ENCODE results near the gene CEACAM3. TPM values are rescaled to one million over a fixed set of nuclear protein-coding genes. Genes with fewer than 3 reads are reported as not detected.
A peak's percentile ranks its signal among the peaks of the same experiment; 100 is the strongest.

CEACAM3 gene
- total and polyA plus RNA-seq, 4 experiments from 2014 or later, result not detected

GRCh38 chr19:41811981-41812380, 15.6 kb downstream of the CEACAM3 start:
- Histone ChIP-seq H3K9me3 (ENCODE audit: control insufficient read depth in 1 of 2, low read length in 2 of 2) (no peaks in the 10 kb centered on the region), H3K27ac (ENCODE audit: low read depth, low read length) (no peak overlapping the region), H3K36me3 (ENCODE audit: insufficient read depth, low read length) (no peaks in the 10 kb centered on the region), H3K4me3 (ENCODE audit: low read length in 2 of 2) (no peak overlapping the region), H3K4me1 (ENCODE audit: insufficient read depth, low read length) (no peaks in the 10 kb centered on the region), H3K27me3 (ENCODE audit: insufficient read depth, low read length) (no peaks in the 10 kb centered on the region)
- H3K27ac Mint-ChIP-seq, result no peak overlapping the region
- H3K4me3 Mint-ChIP-seq, result no peak overlapping the region
- peaks cover 0 to 6% of the 10 kb centered on the region in 2 donors for H3K27me3 Mint-ChIP-seq
- ChIA-PET POLR2A (ENCODE audit: partially characterized antibody) (no interaction called here), CTCF (ENCODE audit: partially characterized antibody) (interaction anchor here (1.1 kb wide), 1 partner anchor 9 kb away, joined by 3 read pairs; no protein-coding TSS in a partner anchor)
- H3K36me3 Mint-ChIP-seq, result no peaks in the 10 kb centered on the region
- DNase-seq, result no peak
- peaks cover 3 to 6% (median 4%) of the 10 kb centered on the region in 4 donors for H3K4me1 Mint-ChIP-seq
- no peaks in the 10 kb centered on the region for H3K9me3 Mint-ChIP-seq
- intact Hi-C loops (cut with micrococcal nuclease), result no loop called here

DNA sequence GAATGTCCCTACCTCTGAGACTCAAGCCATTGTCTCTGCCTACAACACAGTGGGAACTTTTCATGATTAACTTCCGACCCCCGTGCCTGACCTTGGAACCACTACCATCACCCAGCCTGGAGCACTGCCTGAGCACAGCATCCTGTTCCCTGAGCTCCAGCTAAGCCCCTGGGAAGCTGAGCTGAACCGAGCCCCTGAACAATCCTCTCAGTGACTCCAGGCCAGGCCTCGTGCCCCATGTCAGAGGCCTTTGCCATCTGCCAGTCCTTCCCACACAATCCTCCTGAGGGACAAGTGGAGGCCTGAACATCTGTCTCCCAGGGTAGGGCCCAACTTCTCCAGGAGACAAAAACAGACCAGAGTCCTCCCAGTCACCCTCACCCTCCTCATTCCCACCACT, 17.5 kb downstream of the CEACAM3 start:
- Mint-ChIP-seq H3K36me3 (no peaks in the 10 kb centered on the region), H3K4me3 (no peak overlapping the region), H3K9me3 (no peaks in the 10 kb centered on the region), H3K4me1 (peaks cover 3 to 6% (median 4%) of the 10 kb centered on the region in 4 donors), H3K27ac (no peak overlapping the region), H3K27me3 (peaks cover 2% of the 10 kb centered on the region in 2 donors)
- no peaks in the 10 kb centered on the region for H3K4me1 ChIP-seq (ENCODE audit: insufficient read depth, low read length)
- H3K27ac ChIP-seq (ENCODE audit: low read depth, low read length), result no peak overlapping the region
- H3K36me3 ChIP-seq (ENCODE audit: insufficient read depth, low read length), result no peaks in the 10 kb centered on the region
- no peak overlapping the region for H3K4me3 ChIP-seq (ENCODE audit: low read length in 2 of 2)
- CTCF ChIA-PET (ENCODE audit: partially characterized antibody), result interaction anchor here (1.3 to 1.9 kb wide), 3 partner anchors 21 to 60 kb away, joined by 3 to 4 read pairs (median 4); no protein-coding TSS in a partner anchor
- no peak for DNase-seq
- H3K9me3 ChIP-seq (ENCODE audit: control insufficient read depth in 1 of 2, low read length in 2 of 2), result no peaks in the 10 kb centered on the region
- no peaks in the 10 kb centered on the region for H3K27me3 ChIP-seq (ENCODE audit: insufficient read depth, low read length)
- POLR2A ChIA-PET (ENCODE audit: partially characterized antibody), result no interaction called here
- intact Hi-C loops (cut with micrococcal nuclease), result no loop called here

DNA sequence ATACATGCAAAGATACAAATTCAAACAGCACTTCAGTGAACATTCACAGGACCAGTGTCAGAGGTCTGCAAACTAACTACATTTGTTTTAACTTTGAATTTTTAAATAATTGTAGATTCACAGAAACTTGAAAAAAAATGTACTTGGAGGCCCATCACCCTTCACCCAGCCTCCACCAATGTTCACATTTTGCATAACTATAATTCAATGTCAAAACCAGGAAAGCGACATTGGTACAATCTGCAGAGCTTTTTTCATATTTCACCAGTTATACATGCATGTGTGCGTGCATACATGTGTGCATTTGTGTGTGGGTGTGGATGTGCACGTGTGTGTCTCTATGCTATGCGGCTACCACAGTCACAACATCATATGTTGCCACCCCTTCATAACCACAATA, 18.9 kb downstream of the CEACAM3 start:
- no peak overlapping the region for H3K4me3 Mint-ChIP-seq
- H3K27me3 ChIP-seq (ENCODE audit: insufficient read depth, low read length), result no peaks in the 10 kb centered on the region
- H3K4me1 Mint-ChIP-seq, result peaks cover 3 to 6% (median 4%) of the 10 kb centered on the region in 4 donors
- no peaks in the 10 kb centered on the region for H3K36me3 Mint-ChIP-seq
- H3K27ac Mint-ChIP-seq, result no peak overlapping the region
- ChIA-PET POLR2A (ENCODE audit: partially characterized antibody) (no interaction called here), CTCF (ENCODE audit: partially characterized antibody) (interaction anchor here (1.3 kb wide), 1 partner anchor 62 kb away, joined by 4 read pairs; no protein-coding TSS in a partner anchor)
- H3K9me3 ChIP-seq (ENCODE audit: control insufficient read depth in 1 of 2, low read length in 2 of 2), result no peaks in the 10 kb centered on the region
- H3K9me3 Mint-ChIP-seq, result no peaks in the 10 kb centered on the region
- H3K4me3 ChIP-seq (ENCODE audit: low read length in 2 of 2), result no peak overlapping the region
- intact Hi-C loops (cut with micrococcal nuclease), result no loop called here
- H3K36me3 ChIP-seq (ENCODE audit: insufficient read depth, low read length), result no peaks in the 10 kb centered on the region
- no peak for DNase-seq
- no peak overlapping the region for H3K27ac ChIP-seq (ENCODE audit: low read depth, low read length)
- peaks cover 2 to 3% of the 10 kb centered on the region in 2 donors for H3K27me3 Mint-ChIP-seq
- H3K4me1 ChIP-seq (ENCODE audit: insufficient read depth, low read length), result no peaks in the 10 kb centered on the region

GRCh38 chr19:41816761-41817160, 20.4 kb downstream of the CEACAM3 start:
- H3K9me3 ChIP-seq (ENCODE audit: control insufficient read depth in 1 of 2, low read length in 2 of 2), result no peaks in the 10 kb centered on the region
- H3K27me3 ChIP-seq (ENCODE audit: insufficient read depth, low read length), result peaks cover 8% of the 10 kb centered on the region
- intact Hi-C loops (cut with micrococcal nuclease), result no loop called here
- no peak overlapping the region for H3K27ac ChIP-seq (ENCODE audit: low read depth, low read length)
- Mint-ChIP-seq H3K27ac (no peak overlapping the region), H3K4me1 (peaks cover 3 to 7% (median 6%) of the 10 kb centered on the region in 4 donors), H3K9me3 (no peaks in the 10 kb centered on the region), H3K36me3 (no peaks in the 10 kb centered on the region), H3K27me3 (peaks cover 7 to 12% of the 10 kb centered on the region in 2 donors), H3K4me3 (no peak overlapping the region)
- H3K4me3 ChIP-seq (ENCODE audit: low read length in 2 of 2), result no peak overlapping the region
- no peak for DNase-seq
- CTCF ChIA-PET (ENCODE audit: partially characterized antibody), result interaction anchor here (0.6 kb wide), 1 partner anchor 24 kb away, joined by 3 read pairs; no protein-coding TSS in a partner anchor
- H3K36me3 ChIP-seq (ENCODE audit: insufficient read depth, low read length), result no peaks in the 10 kb centered on the region
- POLR2A ChIA-PET (ENCODE audit: partially characterized antibody), result no interaction called here
- no peaks in the 10 kb centered on the region for H3K4me1 ChIP-seq (ENCODE audit: insufficient read depth, low read length)

DNA sequence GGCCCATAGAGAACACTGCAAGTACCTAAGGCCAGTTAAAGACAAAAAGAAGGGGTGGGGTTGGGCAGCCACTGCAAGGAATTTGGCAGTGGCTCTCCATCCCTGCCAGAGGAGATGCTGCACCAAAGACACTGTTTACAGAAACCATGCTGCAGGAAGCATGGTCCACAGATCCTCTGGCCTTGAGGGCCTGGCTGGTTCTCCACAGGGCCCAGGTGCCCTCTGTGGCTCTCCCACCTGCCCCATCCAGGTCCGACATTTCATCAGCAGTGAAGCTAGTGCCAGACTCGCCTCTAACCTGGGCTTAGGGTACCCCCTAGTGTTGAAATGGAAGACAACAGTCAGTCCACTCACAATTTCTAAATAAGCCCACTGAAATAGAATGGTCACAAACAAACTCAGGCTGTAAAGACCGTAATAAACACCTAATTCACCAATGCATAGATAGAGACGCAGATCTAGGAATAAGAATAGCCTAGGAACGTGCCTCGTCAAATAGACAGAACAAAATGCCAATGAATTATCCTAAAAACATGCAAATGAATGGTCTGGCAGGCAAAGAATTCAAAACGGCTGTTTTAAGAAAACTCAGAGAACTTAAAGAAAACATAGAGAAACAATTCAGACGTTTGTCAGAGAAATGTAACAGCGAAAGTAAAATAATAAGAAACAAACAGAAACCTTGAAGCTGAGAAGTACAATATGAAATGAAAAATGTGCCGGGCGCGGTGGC, 24.8 kb downstream of the CEACAM3 start:
- no peaks in the 10 kb centered on the region for H3K9me3 ChIP-seq (ENCODE audit: control insufficient read depth in 1 of 2, low read length in 2 of 2)
- H3K27me3 ChIP-seq (ENCODE audit: insufficient read depth, low read length), result peaks cover 8% of the 10 kb centered on the region
- no peak overlapping the region for H3K4me3 Mint-ChIP-seq
- no peaks in the 10 kb centered on the region for H3K36me3 ChIP-seq (ENCODE audit: insufficient read depth, low read length)
- H3K27ac ChIP-seq (ENCODE audit: low read depth, low read length), result no peak overlapping the region
- CTCF ChIA-PET (ENCODE audit: partially characterized antibody), result interaction anchor here (0.5 to 1.0 kb wide), 5 partner anchors 9 to 140 kb away, joined by 3 to 5 read pairs (median 3); no protein-coding TSS in a partner anchor
- peaks cover 0 to 3% (median 0%) of the 10 kb centered on the region in 4 donors for H3K4me1 Mint-ChIP-seq
- H3K4me1 ChIP-seq (ENCODE audit: insufficient read depth, low read length), result no peaks in the 10 kb centered on the region
- H3K27me3 Mint-ChIP-seq, result peaks cover 8 to 14% of the 10 kb centered on the region in 2 donors
- intact Hi-C loops (cut with micrococcal nuclease), result loop anchor here (1.0 kb wide), 1 partner anchor 28 kb away; no protein-coding TSS in a partner anchor
- H3K27ac Mint-ChIP-seq, result peak overlapping the region in 1 of 7 donors; percentile 21
- no peaks in the 10 kb centered on the region for H3K36me3 Mint-ChIP-seq
- peak in 4 of 5 donors; percentile 45 to 59 (median 54) for DNase-seq
- H3K4me3 ChIP-seq (ENCODE audit: low read length in 2 of 2), result no peak overlapping the region
- POLR2A ChIA-PET (ENCODE audit: partially characterized antibody), result no interaction called here
- no peaks in the 10 kb centered on the region for H3K9me3 Mint-ChIP-seq

DNA sequence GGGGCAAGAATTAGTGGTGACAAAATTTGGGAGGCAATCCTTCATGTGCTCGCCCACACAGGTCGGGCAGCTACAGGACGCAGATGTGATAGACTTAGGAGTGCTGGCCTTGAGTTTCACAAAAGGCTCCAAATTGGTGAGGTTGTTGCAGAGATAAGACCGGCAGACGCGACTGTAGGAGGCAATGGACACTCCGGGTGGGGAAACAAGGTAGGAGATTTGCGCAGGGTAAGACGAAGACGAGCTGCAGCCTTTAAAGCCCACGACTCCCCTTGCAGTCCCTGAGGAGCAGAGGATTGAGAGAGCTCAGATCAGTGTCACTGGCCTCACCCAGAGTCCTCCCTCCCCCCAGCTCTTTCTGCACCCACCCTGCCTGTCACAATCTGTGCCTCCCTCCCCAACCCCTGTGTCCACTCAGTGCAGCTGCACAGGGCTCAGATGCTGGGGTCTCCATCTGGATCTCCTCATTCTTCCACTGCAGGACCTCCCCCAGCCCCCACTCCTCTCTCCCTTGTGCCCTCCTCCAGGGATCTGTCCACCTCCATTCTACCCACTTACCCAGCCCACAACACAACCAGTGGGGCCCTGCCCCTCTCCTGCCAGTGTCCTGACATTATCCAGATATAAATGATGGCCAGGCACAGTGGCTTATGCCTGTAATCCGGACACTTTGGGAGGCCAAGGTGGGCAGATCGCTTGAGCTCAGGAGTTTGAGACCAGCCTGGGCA, 41.8 kb downstream of the CEACAM3 start:
- no peak overlapping the region for H3K4me3 ChIP-seq (ENCODE audit: low read length in 2 of 2)
- POLR2A ChIA-PET (ENCODE audit: partially characterized antibody), result no interaction called here
- Mint-ChIP-seq H3K27ac (no peak overlapping the region), H3K4me3 (no peak overlapping the region), H3K27me3 (peaks cover 19 to 25% of the 10 kb centered on the region in 2 donors), H3K9me3 (no peaks in the 10 kb centered on the region), H3K36me3 (no peaks in the 10 kb centered on the region), H3K4me1 (peaks cover 0 to 6% (median under 1%) of the 10 kb centered on the region in 4 donors)
- intact Hi-C loops (cut with micrococcal nuclease), result no loop called here
- CTCF ChIA-PET (ENCODE audit: partially characterized antibody), result interaction anchor here (0.7 to 1.4 kb wide), 2 partner anchors 12 to 196 kb away, joined by 3 read pairs; no protein-coding TSS in a partner anchor
- H3K9me3 ChIP-seq (ENCODE audit: control insufficient read depth in 1 of 2, low read length in 2 of 2), result no peaks in the 10 kb centered on the region
- H3K27me3 ChIP-seq (ENCODE audit: insufficient read depth, low read length), result peaks cover 14% of the 10 kb centered on the region
- DNase-seq, result no peak
- no peaks in the 10 kb centered on the region for H3K4me1 ChIP-seq (ENCODE audit: insufficient read depth, low read length)
- H3K36me3 ChIP-seq (ENCODE audit: insufficient read depth, low read length), result no peaks in the 10 kb centered on the region
- no peak overlapping the region for H3K27ac ChIP-seq (ENCODE audit: low read depth, low read length)

DNA sequence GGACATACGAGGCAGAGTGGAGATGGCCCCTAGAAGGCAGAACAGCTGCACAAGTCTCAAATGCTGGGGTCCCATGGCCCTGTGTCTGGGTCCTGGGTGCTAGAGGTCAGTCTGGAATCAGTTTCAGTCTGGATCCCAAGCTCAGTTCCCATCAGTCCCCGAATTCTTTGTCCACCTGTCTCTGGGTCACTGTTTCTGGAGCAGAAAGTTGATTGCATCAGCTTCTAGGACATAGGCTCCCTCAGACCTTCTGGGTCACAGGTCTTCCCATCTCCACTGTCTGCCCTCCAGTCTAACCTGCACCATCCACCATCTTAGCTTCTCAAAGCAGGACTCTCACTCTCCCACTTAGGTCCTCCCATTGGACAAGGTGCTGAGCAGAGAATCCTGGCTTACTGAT, 42.8 kb downstream of the CEACAM3 start:
- H3K36me3 Mint-ChIP-seq, result no peaks in the 10 kb centered on the region
- Histone ChIP-seq H3K27me3 (ENCODE audit: insufficient read depth, low read length) (peaks cover 14% of the 10 kb centered on the region), H3K36me3 (ENCODE audit: insufficient read depth, low read length) (no peaks in the 10 kb centered on the region), H3K4me3 (ENCODE audit: low read length in 2 of 2) (no peak overlapping the region), H3K27ac (ENCODE audit: low read depth, low read length) (no peak overlapping the region), H3K9me3 (ENCODE audit: control insufficient read depth in 1 of 2, low read length in 2 of 2) (no peaks in the 10 kb centered on the region), H3K4me1 (ENCODE audit: insufficient read depth, low read length) (no peaks in the 10 kb centered on the region)
- CTCF ChIA-PET (ENCODE audit: partially characterized antibody), result interaction anchor here (0.7 to 1.4 kb wide), 2 partner anchors 9 to 197 kb away, joined by 3 read pairs; no protein-coding TSS in a partner anchor
- H3K9me3 Mint-ChIP-seq, result peaks cover 0 to 2% (median 0%) of the 10 kb centered on the region in 8 donors
- H3K4me1 Mint-ChIP-seq, result peaks cover 0 to 6% (median under 1%) of the 10 kb centered on the region in 4 donors
- DNase-seq, result no peak
- intact Hi-C loops (cut with micrococcal nuclease), result no loop called here
- H3K4me3 Mint-ChIP-seq, result no peak overlapping the region
- peaks cover 17 to 25% of the 10 kb centered on the region in 2 donors for H3K27me3 Mint-ChIP-seq
- POLR2A ChIA-PET (ENCODE audit: partially characterized antibody), result no interaction called here
- H3K27ac Mint-ChIP-seq, result no peak overlapping the region

Data from CD4-positive, alpha-beta memory T cell (primary cell).